K562 (cell line): ENCODE data around the gene STAU1. TPM values are rescaled to one million over a fixed set of nuclear protein-coding genes. Genes with fewer than 3 reads are reported as not detected.

Experiments
- ATAC-seq: fragments of 200-7000 bp; cut with Tn5 transposase; 3 replicates; pipeline ENCODE4 v1.9.1; 2020; ENCODE audit warnings: moderate library complexity
- BruUV-seq: library from RNA; stranded (reverse); fragments of 400-500 nt; replicated peaks from 2 replicates; lab custom pipeline; 2021; lab: Mats Ljungman, UMichigan
- CTCF ChIA-PET: fragments of 300-600 bp; formaldehyde crosslinking; extraction: SDS; loops from one replicate; lab custom pipeline; 2021; ENCODE audit warnings: low intra/inter-chr PET ratio; lab: Yijun Ruan, JAX
- POLR2A ChIA-PET: fragments of 300-600, 350-650 bp; sonication (Branson Sonifier 250); formaldehyde crosslinking; extraction: SDS; loops from one replicate; lab custom pipeline; 2021; ENCODE audit warnings: antibody characterized with exemption, inconsistent platforms; lab: Yijun Ruan, JAX
- DNase-seq, 4 experiments: peaks; one replicate each; pipeline versions ENCODE4 v3.0.0 to v3.0.0-alpha.2; 2011 to 2018; ENCODE audit warnings: low spot score in 3 of 4, mixed read lengths in 3 of 4; ENCODE audit errors: extremely low read depth in 1 of 4
- FAIRE-seq: peaks from 2 replicates; lab custom pipeline; 2011; peaks lifted over from hg19 to GRCh38; lab: Jason Lieb, UNC
- H2AFZ ChIP-seq: 2 replicates; pipeline ENCODE4 v1.6.0; 2011; ENCODE audit warnings: low read depth, low read length, control low read depth, inconsistent platforms
- H3K27ac ChIP-seq: fragments of 200-600 bp; 3 replicates; pipeline ENCODE4 v1.8.0; 2011; ENCODE audit warnings: low read depth, mild to moderate bottlenecking, control low read depth, inconsistent platforms, low read length, moderate library complexity, mixed read lengths; ENCODE audit errors: extremely low read depth
- H3K27me3 ChIP-seq, 2 experiments: fragments of 300-600 bp in 1 of 2; 2 replicates in 1 of 2; 3 replicates in 1 of 2; pipeline versions ENCODE4 v1.6.0 to v1.8.0; 2011; ENCODE audit warnings: inconsistent platforms in 2 of 2, low read length in 2 of 2, mild to moderate bottlenecking in 1 of 2, mixed read lengths in 1 of 2, moderate library complexity in 1 of 2; ENCODE audit not compliant: control insufficient read depth in 2 of 2, insufficient read depth in 2 of 2
- H3K36me3 ChIP-seq: fragments of 300-600 bp; 3 replicates; pipeline ENCODE4 v1.8.0; 2011; ENCODE audit warnings: mild to moderate bottlenecking, low read length, inconsistent platforms; ENCODE audit not compliant: control insufficient read depth, insufficient read depth
- H3K4me1 ChIP-seq, 2 experiments: fragments of 200-600 bp in 1 of 2; replicated peaks in 1 of 2; 2 replicates in 1 of 2; 3 replicates in 1 of 2; pipeline versions ENCODE4 v1.5.1 to v1.8.0; 2011; ENCODE audit warnings: inconsistent platforms in 2 of 2, low read length in 2 of 2, mild to moderate bottlenecking in 1 of 2, mixed read lengths in 1 of 2, moderate library complexity in 1 of 2; ENCODE audit not compliant: control insufficient read depth in 2 of 2, insufficient read depth in 2 of 2
- H3K4me2 ChIP-seq: 2 replicates; pipeline ENCODE4 v1.6.1; 2011; ENCODE audit warnings: low read length, control low read depth, inconsistent platforms, mixed read lengths; ENCODE audit not compliant: insufficient read depth
- H3K4me3 ChIP-seq: fragments of 200-600 bp; sonication (generic), shearing (Covaris generic); 2 replicates; pipeline ENCODE4 v1.5.1; 2016; ENCODE audit warnings: control low read depth, inconsistent platforms
- H3K79me2 ChIP-seq: fragments of 200-600 bp; 3 replicates; pipeline ENCODE4 v1.8.0; 2011; ENCODE audit warnings: low read length, inconsistent platforms; ENCODE audit not compliant: control insufficient read depth, insufficient read depth
- H3K9ac ChIP-seq, 2 experiments: 2 replicates each; pipeline versions ENCODE4 v1.6.0 to v1.6.1; 2011; ENCODE audit warnings: low read depth in 2 of 2, low read length in 2 of 2, control low read depth in 1 of 2, inconsistent platforms in 1 of 2, mild to moderate bottlenecking in 1 of 2, mixed read lengths in 1 of 2; ENCODE audit not compliant: insufficient read depth in 1 of 2
- H3K9me1 ChIP-seq: one replicate; pipeline ENCODE4 v1.6.0; 2011; ENCODE audit warnings: inconsistent platforms, mild to moderate bottlenecking, low read length, moderate library complexity; ENCODE audit not compliant: control insufficient read depth, insufficient read depth
- H3K9me3 ChIP-seq: replicated peaks from 2 replicates; pipeline ENCODE4 v1.5.1; 2011; ENCODE audit warnings: low read depth, low read length, inconsistent platforms; ENCODE audit not compliant: control insufficient read depth, insufficient read depth
- H4K20me1 ChIP-seq: replicated peaks from 2 replicates; pipeline ENCODE4 v1.6.1; 2011; ENCODE audit warnings: low read length, inconsistent platforms, mixed read lengths; ENCODE audit not compliant: control insufficient read depth, insufficient read depth
- ARHGAP35 ChIP-seq: fragments of 450-650 bp; IDR thresholded peaks from 2 replicates; pipeline ENCODE4 v1.6.1; 2018; ENCODE audit not compliant: partially characterized antibody
- KLF16 ChIP-seq: IDR thresholded peaks from 2 replicates; pipeline ENCODE4 v1.6.1; 2016; ENCODE audit warnings: antibody characterized with exemption
- MBD2 ChIP-seq: sonication (generic); IDR thresholded peaks from 2 replicates; pipeline ENCODE4 v1.6.1; 2016; ENCODE audit warnings: low read depth, borderline replicate concordance
- MNT ChIP-seq, 2 experiments: fragments of 450-650 bp; conservative IDR thresholded peaks; 2 replicates each; pipeline ENCODE4 v1.6.1; 2017; ENCODE audit warnings: mild to moderate bottlenecking in 2 of 2, moderate library complexity in 2 of 2
- MYC ChIP-seq, 2 experiments: fragments of 250-450 bp in 1 of 2; sonication (Bioruptor Pico) in 1 of 2; IDR thresholded peaks; 2 replicates each; pipeline versions ENCODE4 v1.5.1 to v1.6.1; 2012 to 2021; ENCODE audit warnings: low read depth in 2 of 2, borderline replicate concordance in 1 of 2, improper control_type of control experiment in 1 of 2, low read length in 1 of 2, mild to moderate bottlenecking in 1 of 2, moderate library complexity in 1 of 2
- TOE1 ChIP-seq, 2 experiments: fragments of 450-650 bp in 1 of 2; sonication (generic) in 1 of 2; formaldehyde crosslinking in 1 of 2; IDR thresholded peaks; 2 replicates each; pipeline versions ENCODE4 v1.7.1 to v1.8.0; 2016 to 2022; ENCODE audit warnings: borderline replicate concordance in 2 of 2, mild to moderate bottlenecking in 2 of 2, antibody characterized with exemption in 1 of 2, inconsistent platforms in 1 of 2, low read depth in 1 of 2, missing genetic modification reagents in 1 of 2, moderate library complexity in 1 of 2
- TRIM24 ChIP-seq, 2 experiments: fragments of 450-650 bp; IDR thresholded peaks; 2 replicates each; pipeline ENCODE4 v1.6.1; 2016
- ZFP36 ChIP-seq: fragments of 150-350 bp; IDR thresholded peaks from 2 replicates; pipeline ENCODE4 v1.6.1; 2018; ENCODE audit warnings: low read length, low read depth; ENCODE audit not compliant: partially characterized antibody
- ZNF668 ChIP-seq: fragments of 250-450 bp; sonication (Bioruptor Pico); IDR thresholded peaks from 2 replicates; pipeline ENCODE4 v1.8.0; 2022; ENCODE audit warnings: mild to moderate bottlenecking, inconsistent platforms
- WGBS: fragments of 100-300 bp; shearing (Covaris generic); methylation state at CpG from one replicate; pipeline ENCODE4 v1.1.6; 2016; ENCODE audit warnings: low coverage, mixed read lengths; ENCODE audit not compliant: insufficient coverage; ENCODE audit errors: missing lambda C conversion rate; 5-methylcytosine and 5-hydroxymethylcytosine counted together
- in situ Hi-C: fragments of 300-500 bp; cut with MboI; formaldehyde crosslinking; loops from 4 replicates; pipeline ENCODE4 v1.15.0; 2018; ENCODE audit warnings: inconsistent platforms, mixed read lengths
- intact Hi-C: fragments of 100-400 bp; cut with micrococcal nuclease; formaldehyde crosslinking; loops from 2 replicates; pipeline ENCODE4 v1.14.2; 2022
- polyA plus RNA-seq, 8 experiments: library from polyadenylated mRNA; depleted of rRNA in 4 of 8; stranded (reverse) in 5 of 8; unstranded in 3 of 8; fragments of >200 nt; fragmentation: Nextera tagmentation in 2 of 8; fragmentation: Illumina TruSeq in 1 of 8; extraction: Ambion mirVana in 2 of 8; extraction: Trizol in 1 of 8; gene quantifications; 2 replicates each; pipeline versions ENCODE4 v1.2.1 to v1.2.3, GENCODE V29; 2011 to 2014; ENCODE audit warnings: inconsistent platforms in 1 of 8, missing spikeins in 1 of 8
- total RNA-seq, 7 experiments: library from RNA; depleted of rRNA in 6 of 7; stranded (reverse); fragments of >200 nt in 6 of 7; fragmentation: Illumina TruSeq in 2 of 7; extraction: Trizol in 2 of 7; gene quantifications; 2 replicates each; pipeline versions ENCODE4 v1.2.1 to v1.2.3, GENCODE V29; 2011 to 2021; ENCODE audit warnings: low replicate concordance in 1 of 7

The STAU1 gene
- total and polyA plus RNA-seq, 9 of the 15 experiments (the other 6 are each of a cell fraction or from before 2014, with no cell fraction given), result 18.0 to 106 (median 50.6) TPM

GRCh38 chr20:49091762-49092161 lies 96.4 kb downstream of the STAU1 start:
- H3K4me2 ChIP-seq, result no peak overlapping the region
- CTCF ChIA-PET, result no interaction called here
- H4K20me1 ChIP-seq, result no peaks in the 10 kb centered on the region
- no TSS peak for BruUV-seq
- H3K27me3 ChIP-seq, result no peaks in the 10 kb centered on the region
- H3K4me3 ChIP-seq, result no peak overlapping the region
- H3K27ac ChIP-seq, result no peak overlapping the region
- intact Hi-C loops, result loop anchor here (10.0 kb wide), 1 partner anchor 107 kb away; no protein-coding TSS in a partner anchor
- no peak for DNase-seq
- TF ChIP-seq TRIM24 (IDR thresholded peaks at IDR 0.05) (no peak), TOE1 (IDR thresholded peaks at IDR 0.05; ENCODE audit: borderline replicate concordance) (no peak), TOE1 (CRISPR knock-in tag; IDR thresholded peaks at IDR 0.05; ENCODE audit: borderline replicate concordance, low read depth) (no peak), MNT (conservative IDR thresholded peaks at IDR 0.05) (no peak), MBD2 (no peak), KLF16 (no peak), MYC (IDR thresholded peaks at IDR 0.05; ENCODE audit: low read depth, low read length) (no peak), MYC (CRISPR knock-in tag; IDR thresholded peaks at IDR 0.05; ENCODE audit: borderline replicate concordance, low read depth) (no peak), ARHGAP35 (no peak), ZNF668 (CRISPR knock-in tag) (no peak), ZFP36 (no peak)
- TF ChIP-seq, all 486 proteins: peak for 0
- Histone ChIP-seq H3K9me1 (no peaks in the 10 kb centered on the region), H3K9me3 (no peaks in the 10 kb centered on the region), H3K79me2 (peaks cover 2% of the 10 kb centered on the region; the same call in 2 of the 3 replicates), H2AFZ (no peak overlapping the region), H3K36me3 (peaks cover 99% of the 10 kb centered on the region), H3K9ac (no peak overlapping the region), H3K4me1 (no peaks in the 10 kb centered on the region)
- 95% methylated on average over 1 of the region's 1 CpG for WGBS
- POLR2A ChIA-PET, result no interaction called here
- FAIRE-seq, result no peak
- in situ Hi-C loops, result no loop called here
- ATAC-seq, result no peak
